ENCODE data around the gene CHST5. TPM values are rescaled to one million over a fixed set of nuclear protein-coding genes. Genes with fewer than 3 reads are reported as not detected.

Gene CHST5
- polyA plus RNA-seq, 1 donor (not counting 4 experiments of a cell fraction or from before 2014, with no cell fraction given): 0.12 TPM

- no peaks in the 10 kb centered on the region for H3K9me3 ChIP-seq (ENCODE audit: control insufficient read depth, low read depth, low read length)
- no peaks in the 10 kb centered on the region for H4K20me1 ChIP-seq (ENCODE audit: control insufficient read depth, extremely low read depth, insufficient read depth, low read length)
- no peaks in the 10 kb centered on the region for H3K9me1 ChIP-seq (ENCODE audit: control insufficient read depth, extremely low read depth, insufficient read depth, low read length)
- H3K27ac ChIP-seq (ENCODE audit: control insufficient read depth, insufficient read depth, low read length): no peak overlapping the region
- dilution Hi-C loops (cut with MboI; ENCODE audit: extremely low pct_ligation_motif_present, low sequenced_read_pairs): no loop called here
- no peak overlapping the region for H3K9ac ChIP-seq (ENCODE audit: control insufficient read depth, extremely low read depth, insufficient read depth, low read length)
- no peak overlapping the region for H3K4me2 ChIP-seq (ENCODE audit: control insufficient read depth, extremely low read depth, insufficient read depth, low read depth, low read length)
- no peaks in the 10 kb centered on the region for H3K27me3 ChIP-seq (ENCODE audit: control insufficient read depth, extremely low read depth, insufficient read depth, low read length)
- TF ChIP-seq EZH2 (IDR thresholded peaks at IDR 0.05; ENCODE audit: low read length): no peak
- no peak for TF ChIP-seq CTCF (optimal IDR thresholded peaks at IDR 0.05 in 1 of 3, IDR thresholded peaks at IDR 0.05 in 1 of 3, conservative IDR thresholded peaks at IDR 0.05 in 1 of 3; ENCODE audit: extremely low read depth in 1 of 3, insufficient read depth in 2 of 3, low read length in 3 of 3)
- no peak for FAIRE-seq
- no peak overlapping the region for H2AFZ ChIP-seq (ENCODE audit: control insufficient read depth, low read length)
- H3K36me3 ChIP-seq (ENCODE audit: control insufficient read depth in 2 of 2, extremely low read depth in 1 of 2, insufficient read depth in 2 of 2, low read length in 2 of 2): no peaks in the 10 kb centered on the region
- H3K79me2 ChIP-seq (ENCODE audit: control insufficient read depth, insufficient read depth, low read length): no peaks in the 10 kb centered on the region
- no peaks in the 10 kb centered on the region for H3K4me1 ChIP-seq (ENCODE audit: control insufficient read depth, extremely low read depth, insufficient read depth, low read length)
- no peak overlapping the region for H3K4me3 ChIP-seq (ENCODE audit: control insufficient read depth in 2 of 3, extremely low read depth in 1 of 3, insufficient read depth in 2 of 3, low read depth in 1 of 3, low read length in 3 of 3)
- no peak for DNase-seq (ENCODE audit: low read depth, low spot score)
Observed at GRCh38 chr16:75537776-75538175, 1.9 kb upstream of the CHST5 start.

GRCh38 chr16:75535211-75535843 lies 581 bp downstream of the CHST5 start:
- H3K4me2 ChIP-seq (ENCODE audit: control insufficient read depth, extremely low read depth, insufficient read depth, low read depth, low read length): no peak overlapping the region
- FAIRE-seq: no peak
- TF ChIP-seq CTCF (optimal IDR thresholded peaks at IDR 0.05 in 1 of 3, IDR thresholded peaks at IDR 0.05 in 1 of 3, conservative IDR thresholded peaks at IDR 0.05 in 1 of 3; ENCODE audit: extremely low read depth in 1 of 3, insufficient read depth in 2 of 3, low read length in 3 of 3): no peak
- TF ChIP-seq EZH2 (IDR thresholded peaks at IDR 0.05; ENCODE audit: low read length): no peak
- no peaks in the 10 kb centered on the region for H3K4me1 ChIP-seq (ENCODE audit: control insufficient read depth, extremely low read depth, insufficient read depth, low read length)
- no peak overlapping the region for H2AFZ ChIP-seq (ENCODE audit: control insufficient read depth, low read length)
- no peak for DNase-seq (ENCODE audit: low read depth, low spot score)
- no peaks in the 10 kb centered on the region for H3K9me1 ChIP-seq (ENCODE audit: control insufficient read depth, extremely low read depth, insufficient read depth, low read length)
- H3K9ac ChIP-seq (ENCODE audit: control insufficient read depth, extremely low read depth, insufficient read depth, low read length): no peak overlapping the region
- no peaks in the 10 kb centered on the region for H3K79me2 ChIP-seq (ENCODE audit: control insufficient read depth, insufficient read depth, low read length)
- no peaks in the 10 kb centered on the region for H4K20me1 ChIP-seq (ENCODE audit: control insufficient read depth, extremely low read depth, insufficient read depth, low read length)
- H3K9me3 ChIP-seq (ENCODE audit: control insufficient read depth, low read depth, low read length): no peaks in the 10 kb centered on the region
- H3K36me3 ChIP-seq (ENCODE audit: control insufficient read depth in 2 of 2, extremely low read depth in 1 of 2, insufficient read depth in 2 of 2, low read length in 2 of 2): no peaks in the 10 kb centered on the region
- dilution Hi-C loops (cut with MboI; ENCODE audit: extremely low pct_ligation_motif_present, low sequenced_read_pairs): no loop called here
- H3K27me3 ChIP-seq (ENCODE audit: control insufficient read depth, extremely low read depth, insufficient read depth, low read length): no peaks in the 10 kb centered on the region
- no peak overlapping the region for H3K27ac ChIP-seq (ENCODE audit: control insufficient read depth, insufficient read depth, low read length)
- no peak overlapping the region for H3K4me3 ChIP-seq (ENCODE audit: control insufficient read depth in 2 of 3, extremely low read depth in 1 of 3, insufficient read depth in 2 of 3, low read depth in 1 of 3, low read length in 3 of 3)
